Suprapubic skin (tissue), 4 donors: ENCODE data around the gene CPNE5. TPM values are rescaled to one million over a fixed set of nuclear protein-coding genes. Genes with fewer than 3 reads are reported as not detected.
A peak's percentile ranks its signal among the peaks of the same experiment; 100 is the strongest.

ENCODE experiments used
- DNase-seq, 2 donors: peaks; one replicate each; pipeline ENCODE4 v3.0.0-alpha.2; 2019; ENCODE audit warnings: low spot score in 2 of 2
- H3K27ac ChIP-seq: fragments of 200-600 bp; sonication (generic); one replicate; pipeline ENCODE4 v1.5.1; 2019
- H3K27me3 ChIP-seq: fragments of 200-600 bp; sonication (generic); one replicate; pipeline ENCODE4 v1.5.1; 2019
- H3K36me3 ChIP-seq: fragments of 200-600 bp; sonication (generic); one replicate; pipeline ENCODE4 v1.5.1; 2019
- H3K4me1 ChIP-seq: fragments of 200-600 bp; sonication (generic); one replicate; pipeline ENCODE4 v1.5.1; 2019
- H3K4me3 ChIP-seq: fragments of 200-600 bp; sonication (generic); one replicate; pipeline ENCODE4 v1.5.1; 2019; ENCODE audit warnings: mild to moderate bottlenecking
- H3K9me3 ChIP-seq: fragments of 200-600 bp; sonication (generic); one replicate; pipeline ENCODE4 v1.5.1; 2019
- EP300 ChIP-seq: sonication (generic); formaldehyde crosslinking; IDR thresholded peaks from one replicate; pipeline ENCODE4 v1.6.1; 2017; ENCODE audit warnings: antibody characterized with exemption
- POLR2A ChIP-seq, 2 donors: fragments of 450-650 bp; IDR thresholded peaks; one replicate each; pipeline ENCODE4 v1.6.1; 2017; ENCODE audit warnings: antibody characterized with exemption in 2 of 2, mild to moderate bottlenecking in 2 of 2, moderate library complexity in 2 of 2
- POLR2AphosphoS5 ChIP-seq, 3 donors: sonication (generic); formaldehyde crosslinking; IDR thresholded peaks; one replicate each; pipeline ENCODE4 v1.6.1; 2017; ENCODE audit warnings: antibody characterized with exemption in 3 of 3
- WGBS: methylation state at CpG from one replicate; pipeline ENCODE4 v1.1.5; 2018; 5-methylcytosine and 5-hydroxymethylcytosine counted together
- total RNA-seq, 4 donors: library from RNA; depleted of rRNA; stranded (reverse); fragments of >200 nt; gene quantifications; one replicate each; pipeline ENCODE4 v1.1.0, GENCODE V29; 2016
- TF ChIP-seq, protein P1 (sequence below), 2 donors: fragments of 200-600 bp in 1 of 2; fragments of 450-650 bp in 1 of 2; sonication (generic) in 1 of 2; IDR thresholded peaks; one replicate each; pipeline ENCODE4 v1.5.1; 2016 to 2019; ENCODE audit warnings: antibody characterized with exemption in 2 of 2, mild to moderate bottlenecking in 1 of 2, moderate library complexity in 1 of 2

CPNE5 gene
- total RNA-seq, 4 donors from 2014 or later, result 0.48 to 1.2 (median 0.90) TPM

GRCh38 chr6:36754582-36755434 lies 84.4 kb downstream of the CPNE5 start:
- no peaks in the 10 kb centered on the region for H3K9me3 ChIP-seq
- WGBS, result 95% methylated on average over 8 of the region's 9 CpGs
- no peak overlapping the region for H3K27ac ChIP-seq

DNA sequence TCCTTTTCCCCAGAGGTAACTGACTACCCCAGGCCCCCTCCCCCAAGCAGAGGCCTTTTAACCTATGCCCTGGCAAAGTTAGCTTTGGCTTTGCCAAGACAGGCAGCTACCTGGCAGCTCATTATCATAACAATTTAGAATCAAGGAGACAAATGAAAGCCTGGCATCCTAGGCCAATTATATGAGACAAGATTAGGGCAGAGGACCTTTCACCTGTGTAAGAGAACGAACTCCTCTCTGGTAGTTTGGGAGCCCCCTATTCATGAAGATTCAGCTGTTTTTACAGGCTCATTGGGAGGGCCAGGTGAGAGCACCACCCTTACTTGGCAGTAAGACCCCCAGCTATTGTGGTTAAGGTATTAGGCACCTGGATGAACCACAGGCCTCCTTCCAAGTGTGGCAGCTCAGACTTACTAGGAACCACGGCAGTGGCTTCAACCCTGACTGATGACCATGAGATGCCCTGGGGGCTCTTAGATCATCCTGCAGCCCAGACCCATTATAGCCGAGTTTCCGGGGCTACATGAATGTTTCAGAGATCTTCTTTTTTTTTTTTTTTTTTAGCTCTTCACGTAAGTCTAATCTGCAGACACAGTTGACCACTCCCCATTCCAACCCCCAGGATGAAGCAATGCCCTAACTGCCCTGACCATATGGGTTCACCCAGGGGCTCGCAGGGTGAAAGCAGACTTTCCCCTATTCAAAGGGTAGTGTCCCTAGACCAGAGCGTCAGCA lies 85.4 kb downstream of the CPNE5 start:
- TF ChIP-seq, protein P1, sequence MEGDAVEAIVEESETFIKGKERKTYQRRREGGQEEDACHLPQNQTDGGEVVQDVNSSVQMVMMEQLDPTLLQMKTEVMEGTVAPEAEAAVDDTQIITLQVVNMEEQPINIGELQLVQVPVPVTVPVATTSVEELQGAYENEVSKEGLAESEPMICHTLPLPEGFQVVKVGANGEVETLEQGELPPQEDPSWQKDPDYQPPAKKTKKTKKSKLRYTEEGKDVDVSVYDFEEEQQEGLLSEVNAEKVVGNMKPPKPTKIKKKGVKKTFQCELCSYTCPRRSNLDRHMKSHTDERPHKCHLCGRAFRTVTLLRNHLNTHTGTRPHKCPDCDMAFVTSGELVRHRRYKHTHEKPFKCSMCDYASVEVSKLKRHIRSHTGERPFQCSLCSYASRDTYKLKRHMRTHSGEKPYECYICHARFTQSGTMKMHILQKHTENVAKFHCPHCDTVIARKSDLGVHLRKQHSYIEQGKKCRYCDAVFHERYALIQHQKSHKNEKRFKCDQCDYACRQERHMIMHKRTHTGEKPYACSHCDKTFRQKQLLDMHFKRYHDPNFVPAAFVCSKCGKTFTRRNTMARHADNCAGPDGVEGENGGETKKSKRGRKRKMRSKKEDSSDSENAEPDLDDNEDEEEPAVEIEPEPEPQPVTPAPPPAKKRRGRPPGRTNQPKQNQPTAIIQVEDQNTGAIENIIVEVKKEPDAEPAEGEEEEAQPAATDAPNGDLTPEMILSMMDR (IDR thresholded peaks at IDR 0.05), result no peak
- no peak for TF ChIP-seq POLR2AphosphoS5 (IDR thresholded peaks at IDR 0.05)
- TF ChIP-seq POLR2A (IDR thresholded peaks at IDR 0.05), result no peak
- TF ChIP-seq EP300, result no peak
- 77% methylated on average over 7 of the region's 7 CpGs for WGBS

More at GRCh38 chr6:36754582-36755434, 84.4 kb downstream of the CPNE5 start:
- no peak for TF ChIP-seq POLR2AphosphoS5 (IDR thresholded peaks at IDR 0.05)
- no peak for TF ChIP-seq EP300
- TF ChIP-seq POLR2A (IDR thresholded peaks at IDR 0.05), result no peak
- TF ChIP-seq, protein P1 (IDR thresholded peaks at IDR 0.05), result no peak
- no peaks in the 10 kb centered on the region for H3K27me3 ChIP-seq
- H3K4me3 ChIP-seq, result no peak overlapping the region
- H3K36me3 ChIP-seq, result no peaks in the 10 kb centered on the region
- peak in 1 of 2 donors; percentile 61 for DNase-seq
- peaks cover 58% of the 10 kb centered on the region for H3K4me1 ChIP-seq

DNA sequence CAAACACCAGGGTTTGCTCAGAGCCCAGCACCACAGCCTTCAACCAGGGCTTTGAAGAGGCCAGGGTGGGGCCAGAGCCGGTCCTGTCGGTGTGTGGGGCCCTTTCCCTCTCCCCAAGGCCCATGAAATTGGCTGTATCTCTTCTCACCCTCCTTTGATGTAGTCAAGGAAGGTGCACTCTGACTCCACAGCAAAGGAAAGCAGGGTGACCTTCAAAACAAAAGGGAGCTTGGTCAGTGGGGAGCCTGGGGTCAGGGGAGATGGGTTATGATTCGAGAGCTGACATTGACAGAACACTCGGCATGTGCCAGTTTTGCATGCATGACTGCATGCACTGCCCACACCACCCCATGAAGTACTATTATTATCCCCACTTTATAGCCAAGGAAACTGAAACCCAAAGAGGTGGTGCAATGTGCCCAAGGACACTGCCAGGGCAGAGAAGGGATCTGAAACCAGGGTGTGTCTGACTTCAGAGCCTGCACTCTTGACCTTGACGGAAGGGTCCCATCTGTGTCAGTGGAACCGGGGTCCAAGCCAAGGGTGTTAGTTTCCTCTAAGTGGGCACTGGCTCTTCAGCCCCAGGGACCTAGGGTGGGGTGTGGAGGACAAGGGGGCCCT lies 86.2 kb downstream of the CPNE5 start:
- peak overlapping the region; percentile 18 for H3K27ac ChIP-seq
- H3K36me3 ChIP-seq, result no peaks in the 10 kb centered on the region
- TF ChIP-seq POLR2A (IDR thresholded peaks at IDR 0.05) (no peak), POLR2AphosphoS5 (IDR thresholded peaks at IDR 0.05) (no peak)
- no peaks in the 10 kb centered on the region for H3K27me3 ChIP-seq
- 75% methylated on average over 4 of the region's 6 CpGs for WGBS
- H3K4me3 ChIP-seq, result no peak overlapping the region
- H3K9me3 ChIP-seq, result no peaks in the 10 kb centered on the region
- peaks cover 53% of the 10 kb centered on the region for H3K4me1 ChIP-seq
- DNase-seq, result peak in 1 of 2 donors; percentile 67

More for the DNA sequence above, 85.4 kb downstream of the CPNE5 start:
- Histone ChIP-seq H3K36me3 (no peaks in the 10 kb centered on the region), H3K27ac (no peak overlapping the region), H3K27me3 (no peaks in the 10 kb centered on the region), H3K4me3 (no peak overlapping the region), H3K4me1 (peaks cover 54% of the 10 kb centered on the region), H3K9me3 (no peaks in the 10 kb centered on the region)
- DNase-seq, result no peak

DNA sequence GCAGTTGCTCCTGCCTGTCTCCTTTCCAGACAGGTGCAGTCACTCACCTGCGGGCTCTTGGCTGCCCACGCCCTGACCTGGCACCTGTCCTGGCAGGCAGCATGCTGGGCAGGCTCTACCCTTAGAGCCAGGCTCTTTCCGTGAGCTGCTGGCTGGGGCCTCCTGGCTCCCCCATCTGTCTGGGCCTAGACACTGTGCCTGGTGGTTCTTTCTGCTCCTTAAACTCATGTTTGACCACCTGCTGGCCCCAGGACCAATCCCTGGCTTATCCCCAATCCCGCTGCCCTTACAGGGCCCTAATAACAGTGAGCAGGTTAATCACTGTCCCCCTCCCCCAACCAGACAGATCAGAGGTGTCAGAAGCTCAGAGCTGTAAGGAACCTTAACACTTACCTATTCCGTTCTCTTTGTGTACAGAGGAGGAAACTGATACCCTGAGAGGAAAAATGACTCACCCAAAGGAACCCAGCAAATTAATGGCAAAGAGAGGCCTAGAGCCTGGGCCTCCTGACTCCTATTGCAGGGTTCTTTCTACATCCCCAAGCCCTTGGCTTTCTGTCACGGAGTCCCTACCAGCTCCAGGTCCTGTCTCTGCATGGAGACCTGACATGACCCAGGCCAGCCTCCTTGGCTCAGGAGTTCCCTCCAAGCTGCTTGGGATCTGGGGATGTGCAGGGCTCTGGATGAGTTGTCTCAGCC lies 86.9 kb downstream of the CPNE5 start:
- DNase-seq, result peak in 1 of 2 donors; percentile 69
- Histone ChIP-seq H3K9me3 (no peaks in the 10 kb centered on the region), H3K27ac (peak overlapping the region; percentile 18), H3K4me1 (peaks cover 53% of the 10 kb centered on the region), H3K36me3 (no peaks in the 10 kb centered on the region), H3K27me3 (no peaks in the 10 kb centered on the region), H3K4me3 (no peak overlapping the region)
- TF ChIP-seq, protein P1 (IDR thresholded peaks at IDR 0.05), result no peak
- TF ChIP-seq EP300 (no peak), POLR2A (IDR thresholded peaks at IDR 0.05) (no peak), POLR2AphosphoS5 (IDR thresholded peaks at IDR 0.05) (no peak)
- 76% methylated on average over 3 of the region's 6 CpGs for WGBS

DNA sequence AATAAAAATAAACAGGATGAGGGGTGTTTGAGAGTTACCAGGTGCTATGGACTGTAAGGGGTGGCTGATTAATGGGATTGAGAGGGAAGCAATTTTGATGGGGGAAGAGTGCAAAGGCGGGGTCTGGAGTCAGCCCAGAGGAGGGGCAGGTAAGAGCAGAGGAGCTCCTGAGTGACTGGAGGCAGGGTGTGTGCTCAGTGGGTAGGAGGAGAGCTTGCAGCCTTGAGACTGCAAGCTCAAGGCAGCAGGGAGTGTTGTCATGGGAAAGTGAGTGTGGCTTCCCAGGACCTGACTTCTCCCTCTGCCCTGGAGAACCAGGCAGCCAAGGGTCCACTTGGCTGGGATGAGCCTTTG lies 87.4 kb downstream of the CPNE5 start:
- Histone ChIP-seq H3K9me3 (no peaks in the 10 kb centered on the region), H3K4me3 (no peak overlapping the region), H3K4me1 (peaks cover 52% of the 10 kb centered on the region), H3K36me3 (no peaks in the 10 kb centered on the region), H3K27me3 (no peaks in the 10 kb centered on the region), H3K27ac (no peak overlapping the region)
- WGBS, result 42% methylated on average over 1 of the region's 1 CpG
- TF ChIP-seq, protein P1 (IDR thresholded peaks at IDR 0.05), result no peak
- TF ChIP-seq EP300, result no peak
- no peak for DNase-seq
